H1 (cell line): ENCODE data around the gene ZMIZ1. TPM values are rescaled to one million over a fixed set of nuclear protein-coding genes. Genes with fewer than 3 reads are reported as not detected.
A peak's percentile ranks its signal among the peaks of the same experiment; 100 is the strongest.

ENCODE experiments used
- CTCF ChIA-PET: fragments of 300-600 bp; sonication (Branson Sonifier 250); formaldehyde crosslinking; loops from one replicate; lab custom pipeline; 2021; ENCODE audit not compliant: partially characterized antibody; lab: Charles Lee
- POLR2A ChIA-PET: fragments of 300-600 bp; sonication (Branson Sonifier 250); formaldehyde crosslinking; loops from one replicate; lab custom pipeline; 2021; ENCODE audit warnings: inconsistent platforms; ENCODE audit not compliant: partially characterized antibody; lab: Charles Lee
- DNase-seq, 2 experiments: peaks; one replicate each; pipeline versions ENCODE4 v3.0.0 to v3.0.0-alpha.2; 2010 to 2022; ENCODE audit warnings: low spot score in 2 of 2, low read depth in 1 of 2, mixed read lengths in 1 of 2
- FAIRE-seq: peaks from 2 replicates; lab custom pipeline; 2011; peaks lifted over from hg19 to GRCh38; lab: Jason Lieb, UNC
- H2AFZ ChIP-seq: 2 replicates; pipeline ENCODE4 v1.8.1; 2012; ENCODE audit warnings: low read length, inconsistent platforms
- H2AK5ac ChIP-seq: 2 replicates; pipeline ENCODE4 v1.6.1; 2013; ENCODE audit warnings: low read depth, low read length
- H2BK120ac ChIP-seq: replicated peaks from 2 replicates; pipeline ENCODE3; 2013; ENCODE audit warnings: low read depth, low read length, inconsistent platforms
- H2BK12ac ChIP-seq: 2 replicates; pipeline ENCODE4 v1.6.1; 2013; ENCODE audit warnings: low read depth, low read length
- H2BK15ac ChIP-seq: 2 replicates; pipeline ENCODE4 v1.6.1; 2013; ENCODE audit warnings: low read length
- H2BK20ac ChIP-seq: 2 replicates; pipeline ENCODE4 v1.6.1; 2013; ENCODE audit warnings: low read length
- H2BK5ac ChIP-seq: 2 replicates; pipeline ENCODE4 v1.6.1; 2013; ENCODE audit warnings: low read depth, low read length
- H3K14ac ChIP-seq: 2 replicates; pipeline ENCODE4 v1.6.1; 2013; ENCODE audit warnings: inconsistent platforms; ENCODE audit not compliant: insufficient read length
- H3K18ac ChIP-seq: 2 replicates; pipeline ENCODE4 v1.6.1; 2013; ENCODE audit warnings: low read length; ENCODE audit errors: extremely low read depth
- H3K23ac ChIP-seq: 2 replicates; pipeline ENCODE4 v1.6.1; 2013; ENCODE audit warnings: inconsistent platforms; ENCODE audit not compliant: insufficient read length
- H3K23me2 ChIP-seq: 2 replicates; pipeline ENCODE4 v1.6.1; 2013; ENCODE audit warnings: low read depth, low read length
- H3K27ac ChIP-seq: 2 replicates; pipeline ENCODE4 v1.6.1; 2011; ENCODE audit warnings: low read depth, low read length, inconsistent platforms
- H3K27me3 ChIP-seq, 4 experiments: replicated peaks in 1 of 4; 1 replicate in 1 of 4; 2 replicates in 3 of 4; pipeline versions ENCODE4 v1.6.1 to v1.8.1; 2011 to 2013; ENCODE audit warnings: low read length in 3 of 4, mild to moderate bottlenecking in 3 of 4, inconsistent platforms in 2 of 4, mixed read lengths in 2 of 4, moderate library complexity in 1 of 4; ENCODE audit not compliant: control insufficient read depth in 3 of 4, insufficient read depth in 3 of 4; ENCODE audit errors: extremely low read depth in 1 of 4
- H3K36me3 ChIP-seq, 4 experiments: 2 replicates each; pipeline versions ENCODE4 v1.6.1 to v1.8.1; 2011 to 2013; ENCODE audit warnings: mild to moderate bottlenecking in 4 of 4, low read length in 3 of 4, moderate library complexity in 2 of 4, control low read depth in 1 of 4, inconsistent platforms in 1 of 4; ENCODE audit not compliant: insufficient read depth in 4 of 4, control insufficient read depth in 2 of 4
- H3K4ac ChIP-seq: replicated peaks from 2 replicates; pipeline ENCODE3; 2013; ENCODE audit warnings: low read length, low read depth, mixed read lengths, inconsistent platforms; ENCODE audit not compliant: insufficient read length
- H3K4me1 ChIP-seq, 4 experiments: replicated peaks in 1 of 4; 1 replicate in 1 of 4; 2 replicates in 3 of 4; pipeline versions ENCODE4 v1.6.1 to v1.8.1; 2011 to 2013; ENCODE audit warnings: low read length in 3 of 4, inconsistent platforms in 2 of 4, mixed read lengths in 1 of 4; ENCODE audit not compliant: insufficient read depth in 4 of 4, control insufficient read depth in 3 of 4
- H3K4me2 ChIP-seq, 2 experiments: 2 replicates each; pipeline versions ENCODE4 v1.6.1 to v1.8.1; 2011 to 2013; ENCODE audit warnings: low read depth in 2 of 2, low read length in 2 of 2, control low read depth in 1 of 2, inconsistent platforms in 1 of 2, mild to moderate bottlenecking in 1 of 2; ENCODE audit not compliant: insufficient read depth in 1 of 2
- H3K4me3 ChIP-seq, 4 experiments: fragments of 200-600, 300-600 bp in 1 of 4; sonication (generic), shearing (Covaris generic), sonication (Bioruptor Twin) in 1 of 4; 2 replicates each; pipeline versions ENCODE4 v1.5.1 to v1.8.1; 2011 to 2016; ENCODE audit warnings: low read length in 4 of 4, low read depth in 3 of 4, control low read depth in 2 of 4, inconsistent platforms in 2 of 4, mild to moderate bottlenecking in 2 of 4, mixed read lengths in 1 of 4, moderate library complexity in 1 of 4; ENCODE audit not compliant: insufficient read depth in 2 of 4; ENCODE audit errors: extremely low read depth in 1 of 4
- H3K56ac ChIP-seq: replicated peaks from 2 replicates; pipeline ENCODE3; 2013; ENCODE audit warnings: low read depth, mild to moderate bottlenecking, mixed read lengths, low read length, inconsistent platforms; ENCODE audit not compliant: insufficient read length
- H3K79me1 ChIP-seq: 2 replicates; pipeline ENCODE4 v1.6.1; 2013; ENCODE audit warnings: low read depth, low read length, control low read depth
- H3K79me2 ChIP-seq, 2 experiments: 2 replicates each; pipeline versions ENCODE4 v1.6.1 to v1.8.1; 2012 to 2013; ENCODE audit warnings: low read length in 2 of 2, mild to moderate bottlenecking in 2 of 2, inconsistent platforms in 1 of 2; ENCODE audit not compliant: insufficient read depth in 2 of 2, control insufficient read depth in 1 of 2
- H3K9ac ChIP-seq, 4 experiments: replicated peaks in 1 of 4; 1 replicate in 1 of 4; 2 replicates in 3 of 4; pipeline versions ENCODE4 v1.6.1 to v1.8.1; 2011 to 2013; ENCODE audit warnings: low read depth in 3 of 4, low read length in 3 of 4, control low read depth in 2 of 4, mild to moderate bottlenecking in 2 of 4, moderate library complexity in 2 of 4, inconsistent platforms in 1 of 4; ENCODE audit errors: extremely low read depth in 1 of 4
- H3K9me3 ChIP-seq, 2 experiments: 2 replicates each; pipeline versions ENCODE4 v1.6.1 to v1.8.1; 2012 to 2013; ENCODE audit warnings: mild to moderate bottlenecking in 2 of 2, moderate library complexity in 2 of 2, control low read depth in 1 of 2, inconsistent platforms in 1 of 2, low read depth in 1 of 2, low read length in 1 of 2, mixed read lengths in 1 of 2; ENCODE audit not compliant: insufficient read depth in 2 of 2
- H4K20me1 ChIP-seq, 2 experiments: replicated peaks in 1 of 2; 2 replicates each; pipeline versions ENCODE3 to v1.8.1; 2011 to 2013; ENCODE audit warnings: inconsistent platforms in 2 of 2, low read length in 2 of 2, mild to moderate bottlenecking in 1 of 2; ENCODE audit not compliant: insufficient read depth in 2 of 2, control insufficient read depth in 1 of 2
- H4K5ac ChIP-seq: 2 replicates; pipeline ENCODE4 v1.6.1; 2013; ENCODE audit warnings: low read length, low read depth, mixed read lengths, inconsistent platforms; ENCODE audit not compliant: insufficient read length
- H4K8ac ChIP-seq: 2 replicates; pipeline ENCODE4 v1.8.0; 2013; ENCODE audit warnings: mild to moderate bottlenecking, moderate library complexity, low read length, inconsistent platforms; ENCODE audit not compliant: insufficient read depth; ENCODE audit errors: extremely low read depth
- H4K91ac ChIP-seq: replicated peaks from 2 replicates; pipeline ENCODE3; 2013; ENCODE audit warnings: low read length, mixed read lengths, inconsistent platforms; ENCODE audit not compliant: insufficient read length
- CBX5 ChIP-seq: fragments of 300-800, 300-1000 bp; sonication (generic); IDR thresholded peaks from 2 replicates; pipeline ENCODE4 v1.7.1; 2016; ENCODE audit warnings: antibody characterized with exemption, low read length, low read depth
- KDM5A ChIP-seq: fragments of 200-600 bp; IDR thresholded peaks from 2 replicates; pipeline ENCODE4 v1.7.1; 2012; ENCODE audit warnings: mild to moderate bottlenecking, low read length, inconsistent platforms, mixed read lengths
- NANOG ChIP-seq: IDR thresholded peaks from 2 replicates; pipeline ENCODE4 v1.6.1; 2011; ENCODE audit warnings: low read length, low read depth, mild to moderate bottlenecking, inconsistent platforms; ENCODE audit not compliant: insufficient read depth, poor library complexity, severe bottlenecking
- PHF8 ChIP-seq: fragments of 200-600 bp; sonication (generic); conservative IDR thresholded peaks from 2 replicates; pipeline ENCODE4 v1.7.1; 2012; ENCODE audit warnings: low read depth, mild to moderate bottlenecking, inconsistent platforms, low read length, moderate library complexity
- POU5F1 ChIP-seq: IDR thresholded peaks from 2 replicates; pipeline ENCODE4 v1.6.1; 2011; ENCODE audit warnings: low read depth, mild to moderate bottlenecking, low read length, moderate library complexity
- RAD21 ChIP-seq, 2 experiments: IDR thresholded peaks in 1 of 2; conservative IDR thresholded peaks in 1 of 2; 2 replicates each; pipeline ENCODE4 v1.6.1; 2011; ENCODE audit warnings: low read depth in 2 of 2, low read length in 2 of 2, improper control_type of control experiment in 1 of 2, inconsistent platforms in 1 of 2, mild to moderate bottlenecking in 1 of 2, moderate library complexity in 1 of 2
- RFX5 ChIP-seq: IDR thresholded peaks from 2 replicates; pipeline ENCODE4 v1.6.1; 2011; ENCODE audit warnings: low read depth, low read length, improper control_type of control experiment, borderline replicate concordance
- SRF ChIP-seq: IDR thresholded peaks from 2 replicates; pipeline ENCODE4 v1.6.1; 2011; ENCODE audit warnings: mild to moderate bottlenecking, low read depth, low read length, moderate library complexity
- TEAD4 ChIP-seq: IDR thresholded peaks from 2 replicates; pipeline ENCODE4 v1.6.1; 2012; ENCODE audit warnings: low read depth, low read length, inconsistent platforms, mixed read lengths
- WGBS, 2 experiments: shearing (Covaris generic) in 1 of 2; methylation state at CpG; one replicate each; pipeline versions ENCODE4 v1.1.6 to v1.1.7; 2013 to 2015; ENCODE audit warnings: low lambda C conversion rate in 2 of 2, mixed read lengths in 2 of 2, inconsistent platforms in 1 of 2, low coverage in 1 of 2, missing lambda C conversion rate in 1 of 2; ENCODE audit not compliant: insufficient replicate concordance in 2 of 2, insufficient coverage in 1 of 2, insufficient read length in 1 of 2; ENCODE audit errors: extremely low coverage in 1 of 2, missing lambda C conversion rate in 1 of 2; 5-methylcytosine and 5-hydroxymethylcytosine counted together
- polyA plus RNA-seq, 7 experiments: library from polyadenylated mRNA; depleted of rRNA in 3 of 7; stranded (reverse) in 5 of 7; unstranded in 2 of 7; fragments of >200 nt in 5 of 7; fragments of 200-250 nt in 2 of 7; gene quantifications; 1 replicate in 5 of 7; 2 replicates in 1 of 7; 4 replicates in 1 of 7; pipeline versions ENCODE4 v1.2.1 to v1.2.3, GENCODE V29; 2011 to 2013; ENCODE audit warnings: missing spikeins in 2 of 7, mixed read lengths in 2 of 7
- total RNA-seq: library from RNA; stranded (reverse); fragmentation: NEBNext Ultra II Directional; extraction: Animal tissue kit (Norgen Biotek cat#: 25700); gene quantifications from 2 replicates; pipeline ENCODE4 v1.2.1, GENCODE V29; 2021

Gene ZMIZ1
- total and polyA plus RNA-seq, 2 of the 8 experiments (the other 6 are each of a cell fraction or from before 2014, with no cell fraction given), result 8.1 to 28.0 TPM

- no peak overlapping the region for H4K91ac ChIP-seq
- ChIA-PET POLR2A (interaction anchor here (0.6 to 1.4 kb wide), 3 partner anchors 15 to 427 kb away, joined by 3 to 4 read pairs (median 3); no protein-coding TSS in a partner anchor), CTCF (interaction anchor here (0.6 to 1.2 kb wide), 4 partner anchors 43 to 787 kb away, joined by 3 to 5 read pairs (median 4); no protein-coding TSS in a partner anchor)
- no peak overlapping the region for H3K27ac ChIP-seq
- WGBS, 2 experiments, result 88% methylated on average over 5 of the region's 5 CpGs; no CpG with 5 or more reads in 1 of the 2 experiments
- no peak overlapping the region for H2AFZ ChIP-seq
- DNase-seq (no peak), FAIRE-seq (no peak)
- H2BK120ac ChIP-seq, result no peak overlapping the region
- H3K4me3 ChIP-seq, result no peak overlapping the region
- peaks cover 0 to 8% (median 5%) of the 10 kb centered on the region in 4 experiments; a peak in 5 of 7 replicates for H3K4me1 ChIP-seq
- no peak overlapping the region for H3K14ac ChIP-seq
- H3K23me2 ChIP-seq, result no peaks in the 10 kb centered on the region; the same call in 1 of the 2 replicates
- H3K27me3 ChIP-seq, result no peaks in the 10 kb centered on the region
- TF ChIP-seq KDM5A (no peak), TEAD4 (no peak), RAD21 (IDR thresholded peaks at IDR 0.05 in 1 of 2, conservative IDR thresholded peaks at IDR 0.05 in 1 of 2; ENCODE audit: low read depth in 2 of 2, low read length in 2 of 2) (no peak), CBX5 (no peak), SRF (no peak), RFX5 (no peak), POU5F1 (no peak), PHF8 (no peak), NANOG (no peak)
- no peak overlapping the region for H3K4me2 ChIP-seq
- no peak overlapping the region for H2AK5ac ChIP-seq
- H4K20me1 ChIP-seq, result no peaks in the 10 kb centered on the region
- H2BK12ac ChIP-seq, result no peak overlapping the region
- no peaks in the 10 kb centered on the region for H3K9me3 ChIP-seq
- no peak overlapping the region for H4K8ac ChIP-seq
- H4K5ac ChIP-seq, result no peak overlapping the region
- H2BK20ac ChIP-seq, result no peak overlapping the region
- H2BK5ac ChIP-seq, result no peak overlapping the region
- no peaks in the 10 kb centered on the region for H3K36me3 ChIP-seq
- H3K9ac ChIP-seq, result no peak overlapping the region
- no peak overlapping the region for H3K18ac ChIP-seq
- H2BK15ac ChIP-seq, result 0 out of 2 replicates have a peak overlapping the region, but pooled peaks have one; percentile 37
- H3K79me1 ChIP-seq, result no peaks in the 10 kb centered on the region
- no peak overlapping the region for H3K23ac ChIP-seq
- H3K4ac ChIP-seq, result no peak overlapping the region
- H3K56ac ChIP-seq, result no peak overlapping the region
- H3K79me2 ChIP-seq, result no peaks in the 10 kb centered on the region
These were observed 273.6 kb downstream of the ZMIZ1 start for GRCh38 chr10:79342295-79342761.
